Transverse colon (tissue), 4 donors: ENCODE measurements around the gene NTRK3. TPM values are rescaled to one million over a fixed set of nuclear protein-coding genes. Genes with fewer than 3 reads are reported as not detected.

Source experiments
- DNase-seq: peaks from one replicate; pipeline ENCODE4 v3.0.0-alpha.2; 2019
- H3K27ac ChIP-seq, 4 donors: fragments of 200-600 bp; sonication (generic); 2 replicates each; pipeline ENCODE4 v1.5.1; 2016 to 2018; ENCODE audit warnings: inconsistent platforms in 4 of 4
- H3K27me3 ChIP-seq: fragments of 200-600 bp; sonication (generic); 2 replicates; pipeline ENCODE4 v1.5.1; 2017; ENCODE audit warnings: inconsistent platforms
- H3K36me3 ChIP-seq, 4 donors: fragments of 200-600 bp; sonication (generic); 2 replicates each; pipeline ENCODE4 v1.5.1; 2017 to 2019; ENCODE audit warnings: inconsistent platforms in 4 of 4
- H3K4me1 ChIP-seq, 4 donors: fragments of 200-600 bp; sonication (generic); 2 replicates each; pipeline ENCODE4 v1.5.1; 2017 to 2020; ENCODE audit warnings: inconsistent platforms in 4 of 4
- H3K4me3 ChIP-seq, 4 donors: fragments of 200-600 bp; sonication (generic); 1 replicate in 1 of 4; 2 replicates in 3 of 4; pipeline versions ENCODE4 v1.5.1 to v1.6.1; 2017 to 2019; ENCODE audit warnings: inconsistent platforms in 4 of 4
- H3K9me3 ChIP-seq, 2 donors: fragments of 200-600 bp; sonication (generic); 2 replicates each; pipeline ENCODE4 v1.5.1; 2017 to 2019; ENCODE audit warnings: inconsistent platforms in 2 of 2
- EP300 ChIP-seq: sonication (generic); formaldehyde crosslinking; IDR thresholded peaks from one replicate; pipeline ENCODE4 v1.6.1; 2017; ENCODE audit warnings: antibody characterized with exemption, low read depth
- POLR2A ChIP-seq: fragments of 450-650 bp; IDR thresholded peaks from one replicate; pipeline ENCODE4 v1.6.1; 2016; ENCODE audit warnings: antibody characterized with exemption, mild to moderate bottlenecking, moderate library complexity
- POLR2AphosphoS5 ChIP-seq, 3 donors: sonication (generic); formaldehyde crosslinking; IDR thresholded peaks; one replicate each; pipeline ENCODE4 v1.6.1; 2016; ENCODE audit warnings: antibody characterized with exemption in 3 of 3
- WGBS, 2 donors: methylation state at CpG; one replicate each; pipeline ENCODE4 v1.1.5; 2018; ENCODE audit warnings: low coverage in 1 of 2; 5-methylcytosine and 5-hydroxymethylcytosine counted together
- in situ Hi-C, 4 donors: fragments of 200-750 bp; cut with MboI; loops; one replicate each; pipeline versions ENCODE4 v1.15.0 to v1.15.1; 2017; ENCODE audit warnings: low sequenced_read_pairs in 3 of 4, low pct_ligation_motif_present in 1 of 4, low pct_unique_long_range_greater_than_20kb in 1 of 4
- intact Hi-C: fragments of 100-400 bp; cut with DNase I; formaldehyde crosslinking; loops from one replicate; pipeline ENCODE4 v1.15.1; 2023; ENCODE audit warnings: low total_unique reads
- total RNA-seq, 4 donors: library from RNA; depleted of rRNA; stranded (reverse); fragments of >200 nt; gene quantifications; one replicate each; pipeline ENCODE4 v1.1.0, GENCODE V29; 2016
- TF ChIP-seq, protein P1 (sequence below), 5 experiments: fragments of 200-600 bp in 3 of 5; fragments of 450-650 bp in 2 of 5; sonication (generic) in 3 of 5; IDR thresholded peaks; 1 replicate in 2 of 5; 2 replicates in 3 of 5; pipeline ENCODE4 v1.5.1; 2016 to 2017; ENCODE audit warnings: antibody characterized with exemption in 5 of 5, inconsistent platforms in 3 of 5, mild to moderate bottlenecking in 2 of 5, moderate library complexity in 1 of 5

NTRK3 gene
- total RNA-seq, 4 donors from 2014 or later = 1.1 to 2.8 (median 2.4) TPM

DNA sequence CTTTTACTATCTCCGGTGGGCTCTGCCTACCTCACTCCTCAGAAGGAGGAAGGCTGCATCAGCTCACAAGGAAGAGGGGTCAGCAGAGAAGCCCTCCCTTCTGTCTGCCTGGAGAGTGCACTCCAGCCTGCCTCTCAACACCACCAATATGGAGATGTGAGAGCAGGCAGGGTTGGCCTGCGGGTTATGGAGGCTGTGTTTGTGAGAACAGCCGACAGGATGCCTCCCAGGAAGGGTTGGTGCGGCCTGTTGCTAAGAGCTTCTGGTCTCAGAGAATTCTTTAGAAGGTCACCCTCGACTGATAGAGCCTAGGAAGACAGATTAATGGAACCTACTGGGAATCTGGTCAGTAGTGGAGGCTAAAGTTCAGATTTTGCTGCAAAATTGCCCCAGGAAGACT lies 326.1 kb downstream of the NTRK3 start:
- in situ Hi-C loops (no loop called here), intact Hi-C loops (no loop called here)
- TF ChIP-seq POLR2A (no peak), POLR2AphosphoS5 (IDR thresholded peaks at IDR 0.05) (no peak), EP300 (no peak)
- TF ChIP-seq, protein P1, sequence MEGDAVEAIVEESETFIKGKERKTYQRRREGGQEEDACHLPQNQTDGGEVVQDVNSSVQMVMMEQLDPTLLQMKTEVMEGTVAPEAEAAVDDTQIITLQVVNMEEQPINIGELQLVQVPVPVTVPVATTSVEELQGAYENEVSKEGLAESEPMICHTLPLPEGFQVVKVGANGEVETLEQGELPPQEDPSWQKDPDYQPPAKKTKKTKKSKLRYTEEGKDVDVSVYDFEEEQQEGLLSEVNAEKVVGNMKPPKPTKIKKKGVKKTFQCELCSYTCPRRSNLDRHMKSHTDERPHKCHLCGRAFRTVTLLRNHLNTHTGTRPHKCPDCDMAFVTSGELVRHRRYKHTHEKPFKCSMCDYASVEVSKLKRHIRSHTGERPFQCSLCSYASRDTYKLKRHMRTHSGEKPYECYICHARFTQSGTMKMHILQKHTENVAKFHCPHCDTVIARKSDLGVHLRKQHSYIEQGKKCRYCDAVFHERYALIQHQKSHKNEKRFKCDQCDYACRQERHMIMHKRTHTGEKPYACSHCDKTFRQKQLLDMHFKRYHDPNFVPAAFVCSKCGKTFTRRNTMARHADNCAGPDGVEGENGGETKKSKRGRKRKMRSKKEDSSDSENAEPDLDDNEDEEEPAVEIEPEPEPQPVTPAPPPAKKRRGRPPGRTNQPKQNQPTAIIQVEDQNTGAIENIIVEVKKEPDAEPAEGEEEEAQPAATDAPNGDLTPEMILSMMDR (IDR thresholded peaks at IDR 0.05) = no peak
- 70% methylated on average over 5 of the region's 5 CpGs; no CpG with 5 or more reads in 1 of the 2 donors for WGBS, 2 donors
- H3K4me3 ChIP-seq = no peak overlapping the region
- H3K27ac ChIP-seq = no peak overlapping the region
- no peaks in the 10 kb centered on the region for H3K27me3 ChIP-seq
- no peaks in the 10 kb centered on the region for H3K36me3 ChIP-seq
- no peak for DNase-seq
- H3K4me1 ChIP-seq = no peaks in the 10 kb centered on the region
- no peaks in the 10 kb centered on the region for H3K9me3 ChIP-seq

DNA sequence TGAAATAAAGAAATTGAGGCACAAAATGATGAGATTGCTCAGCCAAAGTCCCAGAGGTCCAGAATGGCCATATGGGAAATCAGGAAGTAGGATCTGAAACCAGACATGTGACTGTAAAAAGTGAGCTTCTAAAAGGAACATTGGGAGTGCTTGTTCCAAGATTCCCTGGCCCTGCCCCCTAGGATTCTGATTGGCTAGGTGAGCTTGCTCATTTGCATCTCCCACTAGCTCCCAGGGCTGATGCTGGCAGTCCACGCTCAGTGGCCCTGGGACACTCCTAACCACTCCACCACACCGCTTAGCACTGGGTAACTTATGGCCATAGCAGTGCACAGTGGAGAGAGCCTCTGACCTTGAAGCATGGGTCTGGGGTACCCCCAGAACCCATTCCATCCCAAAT lies 326.7 kb downstream of the NTRK3 start:
- Histone ChIP-seq H3K9me3 (no peaks in the 10 kb centered on the region), H3K36me3 (no peaks in the 10 kb centered on the region), H3K27me3 (no peaks in the 10 kb centered on the region), H3K27ac (no peak overlapping the region), H3K4me3 (no peak overlapping the region), H3K4me1 (no peaks in the 10 kb centered on the region)
- in situ Hi-C loops (no loop called here), intact Hi-C loops (no loop called here)
- TF ChIP-seq EP300 = no peak
- no peak for TF ChIP-seq POLR2A
- TF ChIP-seq POLR2AphosphoS5 (IDR thresholded peaks at IDR 0.05) = no peak
- TF ChIP-seq, protein P1 (IDR thresholded peaks at IDR 0.05) = no peak
- WGBS, 2 donors = 62% methylated on average over 2 of the region's 2 CpGs; no CpG with 5 or more reads in 1 of the 2 donors
- no peak for DNase-seq

DNA sequence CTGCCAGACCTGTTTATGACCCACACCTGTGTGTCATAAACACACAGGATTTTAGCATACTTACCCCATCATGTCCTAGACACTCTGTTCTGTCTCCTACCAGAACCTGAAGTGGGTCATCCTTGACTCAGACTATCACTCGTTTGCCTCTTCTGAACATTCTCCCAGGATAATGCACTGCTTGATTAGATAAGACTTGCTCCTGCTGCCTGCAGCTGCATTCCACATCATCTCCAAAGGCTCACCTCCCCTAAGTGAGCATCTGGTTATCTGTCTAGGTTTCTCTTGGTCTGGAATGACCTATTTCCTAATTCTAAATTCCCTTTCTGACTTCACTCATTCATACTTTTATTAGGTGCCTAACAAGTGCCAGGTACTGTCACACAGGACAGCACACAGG lies 332.1 kb downstream of the NTRK3 start:
- intact Hi-C loops (no loop called here), in situ Hi-C loops (no loop called here)
- no peak for DNase-seq
- TF ChIP-seq, protein P1 (IDR thresholded peaks at IDR 0.05) = no peak
- no peak for TF ChIP-seq POLR2AphosphoS5 (IDR thresholded peaks at IDR 0.05)
- TF ChIP-seq POLR2A = no peak
- no peak for TF ChIP-seq EP300
- Histone ChIP-seq H3K9me3 (no peaks in the 10 kb centered on the region), H3K27ac (no peak overlapping the region), H3K36me3 (no peaks in the 10 kb centered on the region), H3K4me1 (no peaks in the 10 kb centered on the region), H3K27me3 (no peaks in the 10 kb centered on the region), H3K4me3 (no peak overlapping the region)
- WGBS, 2 donors = 43 to 44% methylated on average over 1 of the region's 1 CpG

DNA sequence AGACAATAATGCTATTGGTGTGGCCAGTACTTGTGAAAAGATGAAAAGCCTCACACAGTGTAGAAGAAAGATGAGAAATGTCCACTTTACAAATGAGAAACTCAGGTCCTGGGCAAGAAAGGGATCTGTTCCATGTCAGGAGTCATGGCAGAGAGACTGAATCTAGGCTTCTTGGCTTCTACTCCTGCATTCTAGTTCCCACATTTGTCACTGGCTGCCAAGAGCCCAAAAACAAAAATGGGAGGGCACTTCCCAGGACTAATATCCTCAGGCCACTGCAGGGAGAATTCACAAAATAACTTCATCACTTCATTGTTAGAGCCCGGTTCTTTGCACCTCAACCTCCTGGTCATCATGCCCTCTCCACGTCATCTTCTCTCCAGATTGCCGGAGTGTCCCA lies 337.5 kb downstream of the NTRK3 start:
- DNase-seq = no peak
- Histone ChIP-seq H3K4me1 (no peaks in the 10 kb centered on the region), H3K36me3 (no peaks in the 10 kb centered on the region), H3K9me3 (no peaks in the 10 kb centered on the region), H3K4me3 (no peak overlapping the region), H3K27ac (no peak overlapping the region), H3K27me3 (no peaks in the 10 kb centered on the region)
- in situ Hi-C loops = no loop called here
- intact Hi-C loops = no loop called here
- 40 to 96% methylated on average over 1 to 3 of the region's 3 CpGs for WGBS, 2 donors
- TF ChIP-seq POLR2AphosphoS5 (IDR thresholded peaks at IDR 0.05) (no peak), POLR2A (no peak), EP300 (no peak)
- TF ChIP-seq, protein P1 (IDR thresholded peaks at IDR 0.05) = no peak
